Measurements from ENCODE around the gene CDKAL1.

DNA sequence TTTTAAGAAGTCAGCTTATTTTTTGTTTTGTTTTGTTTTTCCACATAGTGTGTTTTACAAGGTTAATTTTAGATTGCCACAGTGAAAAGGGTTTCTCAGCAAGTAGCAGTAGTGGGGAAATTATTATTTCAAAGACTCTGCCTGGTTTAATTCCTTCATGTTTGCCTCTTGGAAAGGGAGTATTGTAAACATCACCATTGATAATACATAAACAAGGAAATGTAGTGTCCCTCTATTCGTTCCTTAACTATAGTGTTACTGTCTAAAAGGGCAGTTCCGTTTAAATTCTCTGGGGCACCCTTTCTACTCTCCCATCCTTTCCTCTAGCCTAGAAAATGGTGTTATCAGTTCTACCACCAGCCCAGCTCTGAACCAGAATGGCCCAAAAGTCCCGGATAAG, 668.3 kb downstream of the CDKAL1 start:
- TF ChIP-seq POLR2AphosphoS5 (IDR thresholded peaks at IDR 0.05) (no peak), POLR2A (IDR thresholded peaks at IDR 0.05; ENCODE audit: low read depth) (no peak), EP300 (IDR thresholded peaks at IDR 0.05) (no peak)
- TF ChIP-seq, protein P1, sequence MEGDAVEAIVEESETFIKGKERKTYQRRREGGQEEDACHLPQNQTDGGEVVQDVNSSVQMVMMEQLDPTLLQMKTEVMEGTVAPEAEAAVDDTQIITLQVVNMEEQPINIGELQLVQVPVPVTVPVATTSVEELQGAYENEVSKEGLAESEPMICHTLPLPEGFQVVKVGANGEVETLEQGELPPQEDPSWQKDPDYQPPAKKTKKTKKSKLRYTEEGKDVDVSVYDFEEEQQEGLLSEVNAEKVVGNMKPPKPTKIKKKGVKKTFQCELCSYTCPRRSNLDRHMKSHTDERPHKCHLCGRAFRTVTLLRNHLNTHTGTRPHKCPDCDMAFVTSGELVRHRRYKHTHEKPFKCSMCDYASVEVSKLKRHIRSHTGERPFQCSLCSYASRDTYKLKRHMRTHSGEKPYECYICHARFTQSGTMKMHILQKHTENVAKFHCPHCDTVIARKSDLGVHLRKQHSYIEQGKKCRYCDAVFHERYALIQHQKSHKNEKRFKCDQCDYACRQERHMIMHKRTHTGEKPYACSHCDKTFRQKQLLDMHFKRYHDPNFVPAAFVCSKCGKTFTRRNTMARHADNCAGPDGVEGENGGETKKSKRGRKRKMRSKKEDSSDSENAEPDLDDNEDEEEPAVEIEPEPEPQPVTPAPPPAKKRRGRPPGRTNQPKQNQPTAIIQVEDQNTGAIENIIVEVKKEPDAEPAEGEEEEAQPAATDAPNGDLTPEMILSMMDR (IDR thresholded peaks at IDR 0.05): no peak

Measured in esophagus muscularis mucosa (tissue), 4 donors.